GM12801 (cell line): ENCODE results near the gene ZNF18.

Experiments
- TF ChIP-seq, protein P1 (sequence below): IDR thresholded peaks from one replicate; pipeline ENCODE4 v1.5.1; 2011; ENCODE audit warnings: control low read depth; ENCODE audit not compliant: insufficient read length; ENCODE audit errors: extremely low read depth

The ZNF18 gene

DNA sequence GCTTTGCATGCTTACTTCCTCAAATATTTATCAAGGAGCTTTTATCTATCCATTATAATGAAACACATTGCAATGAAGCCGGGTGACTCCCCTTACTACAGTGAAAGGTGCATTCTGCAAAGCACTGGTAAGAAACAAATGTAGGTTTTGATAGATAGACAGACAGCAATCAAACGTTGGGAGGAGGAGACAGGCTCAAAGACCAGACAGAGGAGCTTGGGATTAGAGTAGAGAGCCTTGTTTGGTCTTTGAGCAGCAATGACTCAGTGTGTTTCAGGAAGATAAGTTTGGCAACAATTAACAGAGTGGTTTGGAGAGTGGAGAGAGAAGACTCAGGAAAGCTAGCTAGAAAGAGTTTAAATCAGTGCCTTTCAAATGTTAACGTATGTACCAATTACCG is 68.8 kb downstream of the ZNF18 start:
- TF ChIP-seq, protein P1, sequence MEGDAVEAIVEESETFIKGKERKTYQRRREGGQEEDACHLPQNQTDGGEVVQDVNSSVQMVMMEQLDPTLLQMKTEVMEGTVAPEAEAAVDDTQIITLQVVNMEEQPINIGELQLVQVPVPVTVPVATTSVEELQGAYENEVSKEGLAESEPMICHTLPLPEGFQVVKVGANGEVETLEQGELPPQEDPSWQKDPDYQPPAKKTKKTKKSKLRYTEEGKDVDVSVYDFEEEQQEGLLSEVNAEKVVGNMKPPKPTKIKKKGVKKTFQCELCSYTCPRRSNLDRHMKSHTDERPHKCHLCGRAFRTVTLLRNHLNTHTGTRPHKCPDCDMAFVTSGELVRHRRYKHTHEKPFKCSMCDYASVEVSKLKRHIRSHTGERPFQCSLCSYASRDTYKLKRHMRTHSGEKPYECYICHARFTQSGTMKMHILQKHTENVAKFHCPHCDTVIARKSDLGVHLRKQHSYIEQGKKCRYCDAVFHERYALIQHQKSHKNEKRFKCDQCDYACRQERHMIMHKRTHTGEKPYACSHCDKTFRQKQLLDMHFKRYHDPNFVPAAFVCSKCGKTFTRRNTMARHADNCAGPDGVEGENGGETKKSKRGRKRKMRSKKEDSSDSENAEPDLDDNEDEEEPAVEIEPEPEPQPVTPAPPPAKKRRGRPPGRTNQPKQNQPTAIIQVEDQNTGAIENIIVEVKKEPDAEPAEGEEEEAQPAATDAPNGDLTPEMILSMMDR, result no peak
